GM12873 (cell line): ENCODE data around the gene GNL2.
A peak's percentile ranks its signal among the peaks of the same experiment; 100 is the strongest.

Experiments
- TF ChIP-seq, protein P1 (sequence below): IDR thresholded peaks from 2 replicates; pipeline ENCODE4 v1.5.1; 2012; ENCODE audit warnings: low read depth, mild to moderate bottlenecking, moderate library complexity, low read length, control low read depth; ENCODE audit not compliant: insufficient read depth; ENCODE audit errors: missing control alignments

GNL2 gene

DNA sequence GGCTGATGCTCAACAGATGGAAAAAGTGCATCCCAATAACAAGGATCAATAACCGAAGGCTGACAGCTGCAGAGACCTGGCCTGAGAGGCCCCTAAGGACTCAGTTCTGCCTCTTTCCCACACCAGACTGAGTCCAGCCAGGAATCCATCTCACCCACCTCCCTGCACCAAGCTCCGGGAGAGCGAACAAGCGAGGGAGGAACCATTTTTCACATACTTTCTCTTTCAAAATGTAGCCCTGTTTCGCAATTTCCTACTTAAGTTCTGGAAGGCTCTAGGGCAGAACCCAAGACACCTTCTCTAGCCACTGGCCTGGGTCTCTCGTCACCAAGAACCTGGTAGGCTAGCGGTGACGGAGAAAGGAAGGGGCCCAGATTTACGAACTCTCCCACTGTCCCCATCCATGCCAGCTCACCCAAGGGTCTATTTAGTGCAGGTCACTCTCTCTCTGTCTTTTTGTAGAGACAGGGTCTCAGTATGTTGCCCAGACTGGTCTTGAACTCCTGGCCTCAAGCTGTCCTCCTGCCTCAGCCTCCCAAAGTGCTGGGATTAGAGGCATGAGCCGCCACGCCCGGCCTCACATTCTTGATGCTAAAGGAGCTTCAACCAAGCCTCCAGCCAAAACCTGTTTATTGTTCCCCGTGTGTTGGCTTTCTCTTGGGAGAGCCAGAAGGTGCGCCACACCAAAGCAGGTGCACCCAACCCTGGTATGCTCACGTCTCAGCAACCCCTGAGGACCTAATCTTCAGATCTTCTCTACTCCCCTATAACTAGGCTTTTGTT, 10.9 kb upstream of the GNL2 start:
- TF ChIP-seq, protein P1, sequence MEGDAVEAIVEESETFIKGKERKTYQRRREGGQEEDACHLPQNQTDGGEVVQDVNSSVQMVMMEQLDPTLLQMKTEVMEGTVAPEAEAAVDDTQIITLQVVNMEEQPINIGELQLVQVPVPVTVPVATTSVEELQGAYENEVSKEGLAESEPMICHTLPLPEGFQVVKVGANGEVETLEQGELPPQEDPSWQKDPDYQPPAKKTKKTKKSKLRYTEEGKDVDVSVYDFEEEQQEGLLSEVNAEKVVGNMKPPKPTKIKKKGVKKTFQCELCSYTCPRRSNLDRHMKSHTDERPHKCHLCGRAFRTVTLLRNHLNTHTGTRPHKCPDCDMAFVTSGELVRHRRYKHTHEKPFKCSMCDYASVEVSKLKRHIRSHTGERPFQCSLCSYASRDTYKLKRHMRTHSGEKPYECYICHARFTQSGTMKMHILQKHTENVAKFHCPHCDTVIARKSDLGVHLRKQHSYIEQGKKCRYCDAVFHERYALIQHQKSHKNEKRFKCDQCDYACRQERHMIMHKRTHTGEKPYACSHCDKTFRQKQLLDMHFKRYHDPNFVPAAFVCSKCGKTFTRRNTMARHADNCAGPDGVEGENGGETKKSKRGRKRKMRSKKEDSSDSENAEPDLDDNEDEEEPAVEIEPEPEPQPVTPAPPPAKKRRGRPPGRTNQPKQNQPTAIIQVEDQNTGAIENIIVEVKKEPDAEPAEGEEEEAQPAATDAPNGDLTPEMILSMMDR, result no peak

DNA sequence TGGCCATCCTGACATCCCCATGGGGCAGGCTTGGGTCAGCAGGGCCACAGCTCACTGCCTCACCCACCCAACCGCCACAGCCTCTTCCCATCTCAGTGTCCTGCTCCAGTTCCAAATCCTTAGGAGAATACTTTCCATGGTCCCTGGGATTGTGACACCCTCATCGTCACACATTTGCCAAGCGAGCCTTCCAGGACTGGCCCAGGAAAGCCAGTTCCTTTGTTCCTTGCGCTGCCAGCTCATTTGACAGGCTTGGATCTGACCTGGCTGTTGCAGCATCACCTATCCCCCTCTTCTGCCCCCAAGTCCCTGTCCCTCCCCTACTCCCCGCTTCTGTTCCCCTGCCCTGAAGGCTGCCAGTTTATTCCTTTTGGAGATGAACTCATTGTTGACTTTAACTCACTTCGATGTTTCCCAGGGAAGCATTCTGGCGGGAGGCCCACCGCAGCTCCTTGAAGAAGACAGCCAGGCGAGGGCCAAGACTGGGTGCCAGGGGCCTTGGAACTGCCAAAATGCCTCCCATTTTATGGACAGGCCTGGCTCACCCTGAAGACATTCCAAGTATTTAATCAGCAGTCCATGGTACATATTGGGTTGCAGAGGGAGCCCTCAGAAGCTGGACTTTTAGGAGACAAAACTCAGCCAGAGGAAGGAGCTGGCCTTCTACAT, 10.2 kb upstream of the GNL2 start:
- TF ChIP-seq, protein P1, result no peak

DNA sequence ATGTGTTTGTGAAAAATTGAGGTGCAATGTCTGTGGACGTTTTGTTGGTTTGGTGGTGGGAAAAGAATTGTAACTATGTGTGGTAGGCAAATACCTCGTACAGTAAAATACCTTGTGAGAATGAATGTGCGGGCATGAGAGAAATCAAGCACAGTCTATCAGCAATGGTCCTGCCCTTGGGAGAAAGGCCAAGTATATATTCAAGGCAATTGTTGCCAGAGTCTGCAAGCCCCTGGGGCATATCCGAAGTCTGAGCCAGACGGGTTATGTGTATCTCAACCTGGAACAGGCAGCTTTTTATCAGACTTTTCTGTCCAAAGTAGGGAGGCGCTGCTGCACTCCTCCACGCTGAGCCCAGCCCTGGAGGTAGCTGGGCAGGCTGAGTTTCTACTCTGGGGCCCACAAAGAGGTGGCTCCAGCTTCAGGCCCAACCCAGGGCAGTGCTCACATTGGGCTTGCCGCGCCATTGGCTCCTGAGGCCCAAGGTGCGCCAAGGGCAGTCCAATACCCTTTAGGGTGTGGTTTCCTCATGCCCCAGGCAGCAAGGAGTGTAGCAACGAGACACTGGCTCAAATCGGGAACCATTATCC, 9.4 kb upstream of the GNL2 start:
- TF ChIP-seq, protein P1, result no peak

DNA sequence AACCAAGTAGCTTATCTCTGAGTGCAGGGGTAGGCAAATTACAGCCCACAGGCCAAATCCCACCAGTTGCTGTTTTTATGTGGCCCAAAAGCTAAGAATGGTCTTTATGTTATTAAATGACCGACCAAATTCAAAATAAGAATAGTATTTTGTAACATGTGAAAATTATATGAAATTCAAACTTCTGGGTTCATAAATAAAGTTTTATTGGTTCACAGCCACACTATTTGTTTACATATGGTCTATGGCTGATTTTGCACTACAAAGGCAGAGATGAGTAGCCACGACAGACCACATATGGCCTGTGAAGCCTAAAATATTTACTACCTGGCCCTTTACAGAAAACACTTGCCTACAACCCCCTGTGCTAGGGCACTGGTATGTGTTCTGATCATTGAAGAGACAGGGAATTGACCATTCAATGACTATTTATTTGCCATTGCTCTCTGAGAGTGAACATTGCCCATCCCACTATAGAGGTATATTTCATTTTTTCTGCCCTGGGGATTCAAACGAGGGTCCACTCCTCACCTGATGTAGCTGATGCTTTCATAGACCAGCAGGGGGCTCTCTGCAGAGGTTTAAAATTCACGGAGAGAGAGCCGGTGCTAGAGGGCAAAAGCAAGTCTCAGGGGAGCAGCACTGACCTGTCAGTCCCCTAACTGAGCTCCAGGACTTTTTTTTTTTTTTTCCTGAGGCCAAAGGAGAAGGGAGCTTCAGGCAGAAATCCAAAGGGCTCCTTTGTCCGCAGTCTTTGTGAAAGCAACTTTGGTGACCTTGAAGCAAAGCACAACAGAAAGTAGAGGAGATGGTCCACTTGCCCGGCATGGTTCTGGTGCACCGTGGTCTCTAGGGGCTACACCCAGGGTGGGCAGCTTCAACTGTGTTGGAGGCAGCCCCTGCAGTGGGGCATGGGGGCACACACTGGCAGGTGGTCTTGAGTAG, 7.3 kb upstream of the GNL2 start:
- TF ChIP-seq, protein P1, result peak; percentile 71

DNA sequence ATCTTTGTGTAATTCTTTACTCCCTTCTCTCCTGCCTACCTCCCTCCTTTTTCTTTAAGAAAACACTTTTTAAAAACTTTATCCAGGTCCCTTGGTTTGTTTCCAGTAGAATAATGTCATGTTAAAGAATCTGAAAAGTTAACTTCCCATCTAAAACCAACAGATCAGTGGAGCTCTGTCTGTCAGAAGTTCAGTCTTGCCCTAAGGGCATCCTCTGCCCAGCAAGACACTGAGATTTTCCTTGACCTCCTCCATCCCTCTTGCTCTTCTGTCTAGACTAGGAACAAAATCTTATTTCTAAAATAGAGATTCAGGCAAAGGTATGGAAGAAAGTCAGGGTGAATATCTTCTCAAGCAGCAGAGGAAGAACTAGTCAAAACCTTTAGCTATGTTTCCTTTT, 5.7 kb upstream of the GNL2 start:
- TF ChIP-seq, protein P1, result no peak

DNA sequence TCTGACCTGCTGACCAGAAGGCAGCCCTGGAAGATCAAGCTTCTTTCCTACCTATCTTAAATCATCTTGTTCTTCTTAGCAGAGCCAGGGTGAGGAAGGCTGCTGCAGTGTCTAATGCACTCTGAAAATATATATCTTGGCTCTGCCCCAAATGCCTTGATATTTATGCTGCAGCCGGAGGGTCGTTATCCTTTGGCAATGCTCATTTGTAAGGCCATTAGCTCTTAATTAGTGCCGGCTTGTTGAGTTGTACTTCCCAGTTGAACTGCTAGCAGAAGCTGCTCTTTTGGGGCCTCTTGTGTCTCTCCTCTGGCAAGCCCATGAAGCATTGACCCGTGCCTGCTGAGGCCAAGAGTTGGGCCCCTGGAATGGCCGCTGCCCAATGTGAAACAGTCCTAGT, 4.2 kb upstream of the GNL2 start:
- TF ChIP-seq, protein P1, result no peak

DNA sequence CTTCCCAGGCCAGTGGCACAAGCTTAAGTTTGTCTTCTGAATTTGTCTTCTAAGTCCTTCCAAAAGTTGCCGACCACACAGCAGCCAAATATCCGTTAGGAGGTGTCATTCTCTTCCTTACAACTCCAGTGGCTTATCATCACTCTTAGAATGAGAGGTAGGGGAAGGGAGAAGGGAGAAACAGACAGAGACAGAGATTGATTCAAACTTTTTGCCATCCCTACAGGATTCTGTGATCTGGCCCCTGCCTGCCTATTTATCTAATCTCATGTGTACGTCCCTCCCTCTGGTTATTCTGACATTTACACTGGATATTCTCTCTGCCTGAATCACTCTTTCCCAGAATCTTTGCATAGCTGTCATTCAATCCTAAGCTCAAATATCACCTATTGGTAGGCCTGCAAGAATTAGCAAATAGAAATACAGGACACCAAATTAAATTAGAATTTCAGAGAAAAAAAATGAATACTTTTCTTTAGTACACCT, 488 bp upstream of the GNL2 start:
- TF ChIP-seq, protein P1, result no peak
